Medulla oblongata (tissue), 1 donor: ENCODE data around the gene GLYR1.

ENCODE experiments used
- DNase-seq: peaks from one replicate; pipeline ENCODE4 v3.0.0-alpha.2; 2015; ENCODE audit errors: extremely low spot score

Gene GLYR1

DNA sequence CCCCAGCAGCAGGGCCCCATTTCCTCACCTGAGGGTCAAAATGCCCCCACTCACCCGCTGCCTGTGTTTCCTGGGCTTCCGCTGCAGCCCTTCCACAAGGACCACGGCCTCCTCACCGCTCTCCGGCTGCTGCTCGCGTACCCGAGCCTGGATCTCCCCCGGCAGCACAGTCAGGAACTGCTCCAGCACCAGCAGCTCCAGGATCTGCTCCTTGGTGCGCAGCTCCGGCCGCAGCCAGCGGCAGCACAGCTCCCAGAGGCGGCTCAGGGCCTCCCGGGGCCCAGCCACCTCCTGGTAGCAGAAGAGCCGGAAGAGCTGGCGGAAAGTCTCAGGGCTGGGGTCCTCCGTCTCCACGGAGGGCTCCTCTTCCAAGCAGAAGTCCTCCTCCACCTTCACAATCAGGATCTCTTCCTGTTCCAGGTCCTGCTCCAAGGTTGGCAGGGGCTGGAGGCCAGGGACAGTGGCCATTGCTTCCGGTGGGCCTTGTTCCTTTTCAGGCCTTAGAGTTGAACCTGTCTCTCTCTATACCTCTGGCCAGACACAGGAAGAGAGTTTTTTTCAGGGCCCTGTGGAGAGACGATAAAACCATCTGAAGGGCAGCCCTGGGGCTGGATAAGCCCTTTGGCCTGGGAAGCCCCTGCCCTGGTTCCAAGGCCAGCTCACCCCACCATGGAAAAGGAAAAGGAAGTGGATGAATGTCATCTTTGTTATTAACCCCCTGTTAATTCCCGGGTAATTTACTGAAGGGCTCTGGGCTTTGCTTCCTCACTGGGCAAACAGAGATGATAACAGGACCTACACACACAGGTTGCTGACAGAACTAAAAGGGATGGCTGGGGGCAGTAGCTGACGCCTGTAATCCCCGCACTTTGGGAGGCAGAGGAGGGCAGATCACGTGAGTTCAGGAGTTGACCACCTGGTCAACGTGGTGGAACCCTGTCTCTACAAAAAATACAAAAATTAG is 81.3 kb downstream of the GLYR1 start:
- DNase-seq, result no peak

GRCh38 chr16:4763791-4764190 is 83.3 kb downstream of the GLYR1 start:
- DNase-seq, result no peak

DNA sequence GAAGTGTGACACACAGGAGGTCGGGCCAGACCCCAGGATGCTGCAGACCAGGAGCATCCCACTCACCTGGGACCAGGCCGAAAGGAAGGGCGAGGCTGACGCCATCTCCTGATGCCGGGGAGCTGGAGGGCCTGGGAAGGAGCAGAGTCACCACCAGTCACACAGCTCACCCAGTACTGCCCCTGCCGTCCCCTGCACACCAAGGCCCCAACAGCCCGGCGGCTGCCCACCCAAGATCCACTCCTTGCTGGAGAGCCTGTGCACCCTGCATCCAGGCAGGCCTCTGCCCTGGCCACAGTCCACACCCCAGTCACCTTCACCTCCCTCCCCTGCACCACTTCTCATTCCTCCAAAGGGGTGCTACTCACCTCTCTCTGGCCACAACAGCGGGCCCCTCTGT is 84.9 kb downstream of the GLYR1 start:
- no peak for DNase-seq

GRCh38 chr16:4760221-4760910 is 86.7 kb downstream of the GLYR1 start:
- no peak for DNase-seq

DNA sequence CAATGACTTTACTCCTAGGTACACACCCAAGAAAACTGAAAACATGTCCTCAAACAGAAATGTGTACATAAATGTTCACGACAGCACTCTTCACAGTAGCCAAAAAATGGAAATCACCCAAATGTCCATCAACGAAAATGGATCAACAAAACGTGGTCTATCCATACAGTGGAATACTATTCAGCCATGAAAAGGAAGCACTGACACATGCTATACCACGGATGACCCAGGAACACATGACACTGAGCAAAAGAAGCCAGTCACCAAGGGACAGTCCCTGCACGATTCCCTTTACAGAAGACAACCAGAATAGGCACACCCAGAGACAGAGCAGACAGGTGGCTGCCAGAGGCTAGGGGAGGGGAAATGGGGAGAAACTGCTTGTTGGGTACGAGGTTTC is 91.4 kb downstream of the GLYR1 start:
- no peak for DNase-seq

- DNase-seq, result no peak
These were observed 92.2 kb downstream of the GLYR1 start for GRCh38 chr16:4754865-4755264.

GRCh38 chr16:4753227-4753626 is 93.9 kb downstream of the GLYR1 start:
- DNase-seq, result no peak
